ENCODE results near the gene DRG2.

DRG2 gene

DNA sequence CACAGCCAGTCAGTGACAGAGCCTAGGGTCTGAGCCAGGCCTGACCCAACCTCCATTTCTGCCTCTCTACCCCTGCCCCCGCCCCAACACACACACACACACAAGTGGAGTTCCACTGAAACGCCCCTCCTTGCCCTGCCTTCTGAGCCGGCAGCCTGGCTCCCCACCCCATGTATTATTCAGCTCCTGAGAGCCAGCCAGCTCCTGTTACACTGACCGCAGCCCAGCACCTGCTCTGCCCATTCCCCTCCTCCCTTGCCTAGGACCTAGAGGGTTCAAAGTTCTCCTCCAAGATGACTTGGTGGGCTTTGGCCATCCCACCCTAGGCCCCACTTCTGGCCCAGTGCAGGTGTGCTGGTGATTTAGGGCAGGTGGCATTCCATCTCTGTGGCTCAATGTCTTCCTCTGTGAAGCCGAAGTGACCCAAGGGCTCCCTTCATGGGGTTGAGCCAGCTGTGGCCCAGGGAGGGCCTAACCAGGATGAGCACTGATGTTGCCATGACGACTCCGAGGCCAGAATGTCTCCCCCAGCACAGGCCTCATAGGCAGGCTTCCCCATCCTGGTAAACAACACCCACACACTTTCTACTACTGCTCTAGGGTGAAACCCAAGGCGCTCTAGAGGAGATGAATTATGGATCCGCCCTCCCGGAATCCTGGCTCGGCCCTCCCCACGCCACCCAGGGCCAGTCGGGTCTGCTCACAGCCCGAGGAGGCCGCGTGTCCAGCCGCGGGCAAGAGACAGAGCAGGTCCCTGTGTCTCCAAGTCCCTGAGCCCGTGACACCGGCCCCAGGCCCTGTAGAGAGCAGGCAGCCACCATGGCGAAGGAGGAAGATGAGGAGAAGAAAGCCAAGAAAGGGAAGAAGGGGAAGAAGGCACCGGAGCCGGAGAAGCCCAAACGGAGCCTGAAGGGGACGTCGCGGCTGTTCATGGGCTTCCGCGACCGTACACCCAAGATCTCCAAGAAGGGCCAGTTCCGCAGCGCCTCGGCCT, 30.5 kb downstream of the DRG2 start:
- Histone ChIP-seq H3K9ac (ENCODE audit: low read length) (no peak overlapping the region), H3K27me3 (ENCODE audit: insufficient read depth, low read length) (no peaks in the 10 kb centered on the region)
- TF ChIP-seq, protein P1, sequence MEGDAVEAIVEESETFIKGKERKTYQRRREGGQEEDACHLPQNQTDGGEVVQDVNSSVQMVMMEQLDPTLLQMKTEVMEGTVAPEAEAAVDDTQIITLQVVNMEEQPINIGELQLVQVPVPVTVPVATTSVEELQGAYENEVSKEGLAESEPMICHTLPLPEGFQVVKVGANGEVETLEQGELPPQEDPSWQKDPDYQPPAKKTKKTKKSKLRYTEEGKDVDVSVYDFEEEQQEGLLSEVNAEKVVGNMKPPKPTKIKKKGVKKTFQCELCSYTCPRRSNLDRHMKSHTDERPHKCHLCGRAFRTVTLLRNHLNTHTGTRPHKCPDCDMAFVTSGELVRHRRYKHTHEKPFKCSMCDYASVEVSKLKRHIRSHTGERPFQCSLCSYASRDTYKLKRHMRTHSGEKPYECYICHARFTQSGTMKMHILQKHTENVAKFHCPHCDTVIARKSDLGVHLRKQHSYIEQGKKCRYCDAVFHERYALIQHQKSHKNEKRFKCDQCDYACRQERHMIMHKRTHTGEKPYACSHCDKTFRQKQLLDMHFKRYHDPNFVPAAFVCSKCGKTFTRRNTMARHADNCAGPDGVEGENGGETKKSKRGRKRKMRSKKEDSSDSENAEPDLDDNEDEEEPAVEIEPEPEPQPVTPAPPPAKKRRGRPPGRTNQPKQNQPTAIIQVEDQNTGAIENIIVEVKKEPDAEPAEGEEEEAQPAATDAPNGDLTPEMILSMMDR (IDR thresholded peaks at IDR 0.05; ENCODE audit: low read length), result no peak
- no peak for TF ChIP-seq EZH2 (IDR thresholded peaks at IDR 0.05; ENCODE audit: borderline replicate concordance, low read length)

DNA sequence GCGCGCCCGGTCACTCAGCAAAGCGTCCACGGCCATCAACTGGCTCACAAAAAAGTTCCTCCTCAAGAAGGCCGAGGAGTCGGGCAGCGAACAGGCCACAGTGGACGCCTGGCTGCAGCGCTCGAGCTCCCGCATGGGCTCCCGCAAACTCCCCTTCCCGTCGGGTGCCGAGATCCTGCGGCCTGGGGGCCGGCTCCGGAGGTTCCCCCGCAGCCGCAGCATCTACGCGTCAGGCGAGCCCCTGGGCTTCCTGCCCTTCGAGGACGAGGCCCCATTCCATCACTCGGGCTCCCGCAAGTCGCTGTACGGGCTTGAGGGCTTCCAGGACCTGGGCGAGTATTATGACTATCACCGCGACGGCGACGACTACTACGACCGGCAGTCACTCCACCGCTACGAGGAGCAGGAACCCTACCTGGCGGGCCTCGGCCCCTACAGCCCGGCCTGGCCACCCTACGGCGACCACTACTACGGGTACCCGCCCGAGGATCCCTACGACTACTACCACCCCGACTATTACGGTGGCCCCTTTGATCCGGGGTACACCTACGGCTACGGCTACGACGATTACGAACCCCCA, 31.5 kb downstream of the DRG2 start:
- no peak for TF ChIP-seq EZH2 (IDR thresholded peaks at IDR 0.05; ENCODE audit: borderline replicate concordance, low read length)
- TF ChIP-seq, protein P1 (IDR thresholded peaks at IDR 0.05; ENCODE audit: low read length), result no peak
- H3K36me3 ChIP-seq (ENCODE audit: insufficient read depth, low read length), result no peaks in the 10 kb centered on the region
- H3K4me2 ChIP-seq (ENCODE audit: low read length), result no peak overlapping the region
- no peak overlapping the region for H3K9ac ChIP-seq (ENCODE audit: low read length)
- H3K79me2 ChIP-seq (ENCODE audit: insufficient read depth, low read length), result no peaks in the 10 kb centered on the region
- no peaks in the 10 kb centered on the region; the same call in 1 of the 2 replicates for H3K27me3 ChIP-seq (ENCODE audit: insufficient read depth, low read length)
- H2AFZ ChIP-seq (ENCODE audit: low read length), result no peak overlapping the region
- H3K27ac ChIP-seq (ENCODE audit: low read depth, low read length, poor library complexity, severe bottlenecking), result no peak overlapping the region
- no peaks in the 10 kb centered on the region for H3K9me3 ChIP-seq (ENCODE audit: low read length)
- H3K9me2 ChIP-seq (ENCODE audit: low read depth, low read length), result no peaks in the 10 kb centered on the region
- no peak overlapping the region for H3K4me3 ChIP-seq (ENCODE audit: low read depth, low read length, poor library complexity, severe bottlenecking)
- no peaks in the 10 kb centered on the region for H4K20me1 ChIP-seq (ENCODE audit: insufficient read depth, low read length)
- H3K4me1 ChIP-seq (ENCODE audit: insufficient read depth, low read length, severe bottlenecking), result no peaks in the 10 kb centered on the region
- no peaks in the 10 kb centered on the region for H3F3A ChIP-seq (ENCODE audit: insufficient read depth, low read length)

More for the DNA sequence above, 30.5 kb downstream of the DRG2 start:
- Histone ChIP-seq H3K79me2 (ENCODE audit: insufficient read depth, low read length) (no peaks in the 10 kb centered on the region), H3K27ac (ENCODE audit: low read depth, low read length, poor library complexity, severe bottlenecking) (no peak overlapping the region), H3K4me1 (ENCODE audit: insufficient read depth, low read length, severe bottlenecking) (no peaks in the 10 kb centered on the region), H2AFZ (ENCODE audit: low read length) (no peak overlapping the region), H3K36me3 (ENCODE audit: insufficient read depth, low read length) (no peaks in the 10 kb centered on the region), H3K9me3 (ENCODE audit: low read length) (no peaks in the 10 kb centered on the region), H3K9me2 (ENCODE audit: low read depth, low read length) (no peaks in the 10 kb centered on the region), H4K20me1 (ENCODE audit: insufficient read depth, low read length) (no peaks in the 10 kb centered on the region), H3F3A (ENCODE audit: insufficient read depth, low read length) (no peaks in the 10 kb centered on the region), H3K4me2 (ENCODE audit: low read length) (no peak overlapping the region), H3K4me3 (ENCODE audit: low read depth, low read length, poor library complexity, severe bottlenecking) (no peak overlapping the region)

DNA sequence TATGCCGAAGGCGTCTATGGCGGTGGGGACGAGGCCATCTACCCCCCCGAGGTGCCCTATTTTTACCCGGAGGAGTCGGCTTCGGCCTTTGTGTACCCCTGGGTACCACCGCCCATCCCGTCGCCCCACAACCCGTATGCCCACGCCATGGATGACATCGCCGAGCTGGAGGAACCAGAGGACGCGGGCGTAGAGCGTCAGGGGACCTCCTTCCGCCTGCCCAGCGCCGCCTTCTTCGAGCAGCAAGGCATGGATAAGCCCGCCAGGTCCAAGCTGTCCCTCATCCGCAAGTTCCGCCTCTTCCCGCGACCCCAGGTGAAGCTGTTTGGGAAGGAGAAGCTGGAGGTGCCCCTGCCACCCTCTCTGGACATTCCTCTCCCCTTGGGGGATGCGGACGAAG, 32.2 kb downstream of the DRG2 start:
- H3K4me1 ChIP-seq (ENCODE audit: insufficient read depth, low read length, severe bottlenecking), result no peaks in the 10 kb centered on the region
- no peak overlapping the region for H3K4me2 ChIP-seq (ENCODE audit: low read length)
- H3F3A ChIP-seq (ENCODE audit: insufficient read depth, low read length), result no peaks in the 10 kb centered on the region
- H3K79me2 ChIP-seq (ENCODE audit: insufficient read depth, low read length), result no peaks in the 10 kb centered on the region
- H3K4me3 ChIP-seq (ENCODE audit: low read depth, low read length, poor library complexity, severe bottlenecking), result no peak overlapping the region
- no peak overlapping the region for H3K9ac ChIP-seq (ENCODE audit: low read length)
- no peaks in the 10 kb centered on the region; the same call in 1 of the 2 replicates for H3K27me3 ChIP-seq (ENCODE audit: insufficient read depth, low read length)
- H3K27ac ChIP-seq (ENCODE audit: low read depth, low read length, poor library complexity, severe bottlenecking), result no peak overlapping the region
- TF ChIP-seq, protein P1 (IDR thresholded peaks at IDR 0.05; ENCODE audit: low read length), result no peak
- TF ChIP-seq EZH2 (IDR thresholded peaks at IDR 0.05; ENCODE audit: borderline replicate concordance, low read length), result no peak
- H3K9me2 ChIP-seq (ENCODE audit: low read depth, low read length), result no peaks in the 10 kb centered on the region
- no peaks in the 10 kb centered on the region for H3K36me3 ChIP-seq (ENCODE audit: insufficient read depth, low read length)
- H4K20me1 ChIP-seq (ENCODE audit: insufficient read depth, low read length), result no peaks in the 10 kb centered on the region
- no peak overlapping the region for H2AFZ ChIP-seq (ENCODE audit: low read length)
- H3K9me3 ChIP-seq (ENCODE audit: low read length), result no peaks in the 10 kb centered on the region
